Mucosa of stomach (tissue), 1 donor: Measurements from ENCODE around the gene NBEA.
"Not testable (repeated sequence)": the region's sequence is repeated elsewhere in the genome, so short reads cannot be mapped to it uniquely, and the experiment has no call there.

Experiments
- H3K27me3 ChIP-seq: one replicate; pipeline ENCODE4 v1.7.0; 2013; ENCODE audit warnings: mild to moderate bottlenecking, low read length; ENCODE audit not compliant: control insufficient read depth, insufficient read depth
- H3K36me3 ChIP-seq: one replicate; pipeline ENCODE4 v1.7.0; 2013; ENCODE audit warnings: low read length; ENCODE audit not compliant: control insufficient read depth, insufficient read depth
- H3K4me1 ChIP-seq: one replicate; pipeline ENCODE4 v1.7.0; 2013; ENCODE audit warnings: mild to moderate bottlenecking, low read length; ENCODE audit not compliant: control insufficient read depth, insufficient read depth
- H3K4me3 ChIP-seq: one replicate; pipeline ENCODE4 v1.7.0; 2013; ENCODE audit warnings: low read length
- H3K9ac ChIP-seq: one replicate; pipeline ENCODE4 v1.7.0; 2013; ENCODE audit warnings: mild to moderate bottlenecking, low read length, moderate library complexity
- H3K9me3 ChIP-seq: one replicate; pipeline ENCODE4 v1.7.0; 2013; ENCODE audit warnings: mild to moderate bottlenecking, low read length, moderate library complexity; ENCODE audit not compliant: control insufficient read depth
- donor health status: Pancreatic carcinoma.

The NBEA gene

GRCh38 chr13:35107535-35107934 lies 165.5 kb downstream of the NBEA start:
- no peaks in the 10 kb centered on the region for H3K27me3 ChIP-seq
- no peaks in the 10 kb centered on the region for H3K4me1 ChIP-seq
- no peaks in the 10 kb centered on the region for H3K9me3 ChIP-seq
- H3K9ac ChIP-seq: no peak overlapping the region
- no peak overlapping the region for H3K4me3 ChIP-seq
- H3K36me3 ChIP-seq: no peaks in the 10 kb centered on the region

DNA sequence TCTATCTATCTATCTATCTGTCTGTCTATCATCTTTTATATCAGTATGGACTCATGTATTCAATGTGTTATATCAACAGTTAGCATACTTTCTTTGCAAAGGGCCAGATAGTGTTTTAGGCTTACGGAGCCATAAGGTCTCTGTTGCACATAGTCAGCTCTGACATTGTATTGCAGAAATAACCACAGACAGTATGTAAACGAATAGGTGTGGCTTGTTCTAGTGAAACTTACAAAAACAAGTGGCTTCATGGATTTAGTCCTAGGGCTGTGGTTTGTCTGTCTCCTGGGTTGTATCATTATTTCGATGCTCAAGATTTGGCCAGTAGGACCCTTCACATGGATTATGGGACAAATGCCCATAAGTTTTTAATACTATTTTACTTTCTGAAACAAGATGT lies 171.5 kb downstream of the NBEA start:
- not testable (repeated sequence) for H3K27me3 ChIP-seq, H3K9ac ChIP-seq

GRCh38 chr13:35127466-35127865 lies 185.4 kb downstream of the NBEA start:
- no peaks in the 10 kb centered on the region for H3K9me3 ChIP-seq
- no peak overlapping the region for H3K9ac ChIP-seq
- H3K27me3 ChIP-seq: no peaks in the 10 kb centered on the region
- no peak overlapping the region for H3K4me3 ChIP-seq
- H3K4me1 ChIP-seq: no peaks in the 10 kb centered on the region
- no peaks in the 10 kb centered on the region for H3K36me3 ChIP-seq

More for the DNA sequence above, 171.5 kb downstream of the NBEA start:
- not testable (repeated sequence) for H3K9me3 ChIP-seq, H3K4me1 ChIP-seq, H3K4me3 ChIP-seq, H3K36me3 ChIP-seq

GRCh38 chr13:35129500-35129899 lies 187.4 kb downstream of the NBEA start:
- no peaks in the 10 kb centered on the region for H3K4me1 ChIP-seq
- H3K9me3 ChIP-seq: no peaks in the 10 kb centered on the region
- H3K36me3 ChIP-seq: no peaks in the 10 kb centered on the region
- no peak overlapping the region for H3K9ac ChIP-seq
- no peaks in the 10 kb centered on the region for H3K27me3 ChIP-seq
- no peak overlapping the region for H3K4me3 ChIP-seq

GRCh38 chr13:35131471-35131870 lies 189.4 kb downstream of the NBEA start:
- Histone ChIP-seq H3K9me3 (no peaks in the 10 kb centered on the region), H3K4me3 (no peak overlapping the region), H3K4me1 (no peaks in the 10 kb centered on the region), H3K9ac (no peak overlapping the region), H3K36me3 (no peaks in the 10 kb centered on the region), H3K27me3 (no peaks in the 10 kb centered on the region)

DNA sequence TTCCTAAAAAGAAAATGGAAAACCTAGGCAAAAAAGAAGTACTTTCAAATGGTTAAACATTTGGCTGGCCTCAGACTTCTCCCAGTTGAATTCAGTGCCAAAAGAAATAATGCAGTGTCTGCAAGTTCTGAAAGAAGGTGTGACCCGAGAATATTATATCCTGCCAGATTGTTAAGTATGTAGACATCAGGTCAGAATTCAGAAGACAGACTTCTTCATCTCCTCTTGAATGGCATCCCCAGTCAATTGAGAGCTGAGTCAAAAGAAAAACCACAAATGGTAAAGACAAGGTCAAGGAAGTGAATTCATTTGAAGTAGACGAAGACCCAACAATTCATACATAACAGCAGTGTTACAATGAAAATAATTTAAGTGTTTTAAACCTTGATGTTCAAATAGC lies 194.5 kb downstream of the NBEA start:
- Histone ChIP-seq H3K36me3 (no peaks in the 10 kb centered on the region), H3K4me1 (no peaks in the 10 kb centered on the region), H3K9ac (no peak overlapping the region), H3K4me3 (no peak overlapping the region), H3K9me3 (no peaks in the 10 kb centered on the region), H3K27me3 (no peaks in the 10 kb centered on the region)

GRCh38 chr13:35139591-35139990 lies 197.5 kb downstream of the NBEA start:
- H3K9me3 ChIP-seq: no peaks in the 10 kb centered on the region

DNA sequence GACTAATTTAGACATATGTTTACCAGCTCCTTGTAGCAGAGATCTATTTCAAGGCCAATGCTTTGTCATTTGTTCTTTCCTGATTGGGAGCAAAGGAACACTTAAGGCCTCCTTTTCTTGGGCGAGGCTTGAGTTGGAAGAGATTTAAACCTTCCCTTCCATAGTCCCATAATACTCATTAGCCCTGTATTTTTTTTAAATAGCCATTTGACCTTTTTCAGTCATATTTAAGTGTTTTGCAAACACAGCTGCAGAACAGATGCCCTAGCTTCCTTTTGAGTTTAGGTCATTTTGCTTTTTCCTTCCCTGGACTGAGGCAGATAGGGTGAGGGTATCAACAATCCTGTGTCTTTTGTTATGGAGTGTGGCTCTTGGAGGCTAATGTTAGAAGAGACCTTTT lies 198.3 kb downstream of the NBEA start:
- no peaks in the 10 kb centered on the region for H3K36me3 ChIP-seq
- H3K4me3 ChIP-seq: no peak overlapping the region
- no peaks in the 10 kb centered on the region for H3K4me1 ChIP-seq
- H3K9ac ChIP-seq: no peak overlapping the region
- H3K27me3 ChIP-seq: no peaks in the 10 kb centered on the region
- H3K9me3 ChIP-seq: no peaks in the 10 kb centered on the region

More at GRCh38 chr13:35139591-35139990, 197.5 kb downstream of the NBEA start:
- Histone ChIP-seq H3K27me3 (no peaks in the 10 kb centered on the region), H3K36me3 (no peaks in the 10 kb centered on the region), H3K9ac (no peak overlapping the region), H3K4me1 (no peaks in the 10 kb centered on the region), H3K4me3 (no peak overlapping the region)

DNA sequence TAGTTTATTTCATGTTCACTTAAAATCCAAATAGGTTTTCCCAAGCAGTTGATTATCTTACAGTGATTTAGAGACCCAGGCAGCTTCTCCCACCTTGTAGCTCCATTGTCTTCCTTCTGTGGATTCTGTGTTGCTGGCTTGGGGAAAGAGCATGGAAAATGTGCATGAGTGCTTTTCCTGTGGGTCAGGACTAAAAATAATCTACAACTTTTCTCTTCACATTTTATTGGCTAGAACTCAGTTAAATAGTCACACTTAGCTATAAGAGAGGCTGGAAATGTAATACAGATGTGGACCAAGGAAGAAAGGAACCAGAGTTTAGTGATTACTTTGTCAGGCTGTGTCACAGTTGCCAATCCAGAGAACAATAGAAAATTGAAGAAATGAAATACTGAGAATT lies 198.8 kb downstream of the NBEA start:
- Histone ChIP-seq H3K36me3 (no peaks in the 10 kb centered on the region), H3K9me3 (no peaks in the 10 kb centered on the region), H3K9ac (no peak overlapping the region), H3K27me3 (no peaks in the 10 kb centered on the region), H3K4me3 (no peak overlapping the region), H3K4me1 (no peaks in the 10 kb centered on the region)

- Histone ChIP-seq H3K4me1 (no peaks in the 10 kb centered on the region), H3K4me3 (no peak overlapping the region), H3K9me3 (no peaks in the 10 kb centered on the region), H3K36me3 (no peaks in the 10 kb centered on the region), H3K27me3 (no peaks in the 10 kb centered on the region), H3K9ac (no peak overlapping the region)
These were observed 201.1 kb downstream of the NBEA start for GRCh38 chr13:35143123-35143522.

DNA sequence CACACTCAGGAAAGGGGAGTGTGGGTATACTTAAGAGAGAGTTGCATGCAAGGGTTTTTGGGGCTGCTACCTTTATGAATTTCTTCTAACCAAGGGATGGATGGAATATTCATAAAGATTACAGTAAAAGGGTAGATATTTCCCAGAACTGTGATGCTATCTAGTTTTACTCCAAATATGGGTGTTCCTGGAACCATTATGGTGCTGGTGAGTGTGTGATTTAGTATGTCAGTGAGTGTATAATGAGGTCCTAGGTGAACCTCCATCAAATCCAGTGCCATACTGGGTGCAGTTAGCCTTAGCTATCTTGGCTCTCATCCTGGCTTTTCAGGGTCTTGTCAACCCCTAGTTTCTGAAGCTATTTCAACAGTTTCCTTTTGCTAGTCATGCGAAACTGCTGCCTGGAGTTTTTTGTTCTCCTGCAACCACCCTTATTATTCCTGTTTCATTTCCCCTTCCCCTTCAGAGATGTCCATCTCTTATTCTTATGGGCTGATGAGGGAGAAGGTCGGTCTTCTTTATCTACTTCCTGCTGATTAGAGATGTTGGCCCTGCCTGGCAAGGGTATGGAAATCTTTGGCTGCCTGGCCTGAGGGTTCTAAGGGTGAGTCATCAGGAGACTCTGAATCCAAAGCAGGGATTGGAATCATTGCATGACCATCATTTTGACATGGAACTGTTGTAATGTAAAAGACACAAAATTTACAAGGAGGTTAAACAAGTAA lies 202.3 kb downstream of the NBEA start:
- Histone ChIP-seq H3K27me3 (no peaks in the 10 kb centered on the region), H3K9ac (no peak overlapping the region), H3K9me3 (no peaks in the 10 kb centered on the region), H3K4me1 (no peaks in the 10 kb centered on the region), H3K4me3 (no peak overlapping the region), H3K36me3 (no peaks in the 10 kb centered on the region)

- H3K36me3 ChIP-seq: no peaks in the 10 kb centered on the region
- H3K9ac ChIP-seq: no peak overlapping the region
- no peaks in the 10 kb centered on the region for H3K4me1 ChIP-seq
- H3K27me3 ChIP-seq: no peaks in the 10 kb centered on the region
- no peaks in the 10 kb centered on the region for H3K9me3 ChIP-seq
- H3K4me3 ChIP-seq: no peak overlapping the region
These were observed 204.6 kb downstream of the NBEA start for GRCh38 chr13:35146686-35147085.
